Measurements from ENCODE around the gene PDXDC1. TPM values are rescaled to one million over a fixed set of nuclear protein-coding genes. Genes with fewer than 3 reads are reported as not detected.

The PDXDC1 gene
- total RNA-seq, 2 experiments from 2014 or later: 44.6 to 45.0 TPM

DNA sequence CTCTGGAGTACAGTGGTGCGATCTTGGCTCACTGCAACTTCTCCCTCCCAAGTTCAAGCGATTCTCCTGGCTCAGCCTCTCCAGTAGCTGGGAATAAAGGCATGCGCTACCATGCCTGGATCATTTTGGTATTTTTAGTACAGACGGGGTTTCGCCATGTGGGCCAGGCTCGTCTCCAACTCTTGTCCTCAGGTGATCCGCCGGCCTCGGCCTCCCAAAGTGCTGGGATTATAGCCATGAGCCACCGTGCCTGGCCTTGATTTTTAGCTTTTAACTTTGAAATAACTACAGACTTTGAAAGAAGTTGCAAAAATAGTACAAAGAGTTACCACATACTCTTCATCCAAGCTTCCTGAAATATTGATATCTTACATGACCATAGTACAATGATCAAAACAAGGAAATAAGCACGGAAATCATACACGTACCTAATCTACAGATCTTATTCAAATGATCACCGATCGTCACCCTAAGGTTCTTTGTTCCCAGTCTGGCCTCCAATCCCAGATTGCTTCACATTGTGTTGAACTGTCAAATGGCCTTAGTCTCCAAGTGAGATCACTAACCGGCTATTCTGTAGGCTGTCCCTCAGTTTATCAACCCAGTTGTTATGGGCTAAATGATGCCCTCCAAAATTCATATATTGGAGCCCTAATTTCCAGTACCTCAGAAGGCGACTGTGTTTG, 19.1 kb upstream of the PDXDC1 start:
- ATAC-seq: no peak
- Mint-ChIP-seq H3K27me3 (no peaks in the 10 kb centered on the region), H3K27ac (no peak overlapping the region), H3K4me1 (ENCODE audit: low read depth) (no peaks in the 10 kb centered on the region), H3K9me3 (no peaks in the 10 kb centered on the region), H3K4me3 (no peak overlapping the region), H3K36me3 (ENCODE audit: low read depth) (no peaks in the 10 kb centered on the region)
- ChIA-PET CTCF (no interaction called here), POLR2A (no interaction called here)
- no peak for DNase-seq
- intact Hi-C loops (cut with micrococcal nuclease): no loop called here
- TF ChIP-seq, protein P1, sequence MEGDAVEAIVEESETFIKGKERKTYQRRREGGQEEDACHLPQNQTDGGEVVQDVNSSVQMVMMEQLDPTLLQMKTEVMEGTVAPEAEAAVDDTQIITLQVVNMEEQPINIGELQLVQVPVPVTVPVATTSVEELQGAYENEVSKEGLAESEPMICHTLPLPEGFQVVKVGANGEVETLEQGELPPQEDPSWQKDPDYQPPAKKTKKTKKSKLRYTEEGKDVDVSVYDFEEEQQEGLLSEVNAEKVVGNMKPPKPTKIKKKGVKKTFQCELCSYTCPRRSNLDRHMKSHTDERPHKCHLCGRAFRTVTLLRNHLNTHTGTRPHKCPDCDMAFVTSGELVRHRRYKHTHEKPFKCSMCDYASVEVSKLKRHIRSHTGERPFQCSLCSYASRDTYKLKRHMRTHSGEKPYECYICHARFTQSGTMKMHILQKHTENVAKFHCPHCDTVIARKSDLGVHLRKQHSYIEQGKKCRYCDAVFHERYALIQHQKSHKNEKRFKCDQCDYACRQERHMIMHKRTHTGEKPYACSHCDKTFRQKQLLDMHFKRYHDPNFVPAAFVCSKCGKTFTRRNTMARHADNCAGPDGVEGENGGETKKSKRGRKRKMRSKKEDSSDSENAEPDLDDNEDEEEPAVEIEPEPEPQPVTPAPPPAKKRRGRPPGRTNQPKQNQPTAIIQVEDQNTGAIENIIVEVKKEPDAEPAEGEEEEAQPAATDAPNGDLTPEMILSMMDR (IDR thresholded peaks at IDR 0.05): no peak

DNA sequence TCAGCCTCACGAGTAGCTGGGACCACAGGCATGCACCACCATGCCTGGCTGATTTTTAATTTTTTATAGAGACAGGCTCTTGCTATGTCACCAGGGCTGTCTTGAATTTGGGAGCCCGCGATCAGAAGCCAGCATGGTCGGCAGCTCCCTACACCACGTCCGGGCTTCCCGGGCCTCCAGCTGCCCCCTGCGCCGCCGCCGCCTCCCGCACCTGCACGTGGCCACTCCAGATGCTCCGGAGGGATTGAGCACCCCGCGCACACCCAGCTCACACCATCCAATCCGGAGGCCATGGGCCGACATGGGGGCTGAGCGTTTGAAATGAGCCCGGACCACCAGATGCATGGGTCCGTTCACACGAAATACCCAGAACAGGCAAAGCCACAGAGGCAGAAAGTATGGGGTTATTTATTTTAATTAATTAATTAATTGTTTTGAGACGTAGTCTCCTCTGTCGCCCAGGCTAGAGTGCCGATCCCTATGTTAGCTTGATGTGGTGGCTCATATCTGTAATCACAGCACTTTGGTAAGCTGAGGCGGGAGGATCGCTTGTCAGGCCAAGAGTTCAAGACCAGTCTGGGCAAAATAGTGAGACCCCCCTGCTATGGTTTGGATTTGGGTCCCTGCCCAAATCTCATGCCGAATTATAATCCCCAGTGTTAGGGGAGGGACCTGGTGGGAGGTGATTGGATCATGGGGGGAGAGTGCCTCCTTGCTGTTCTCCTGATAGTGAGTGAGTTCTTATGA, 17.1 kb upstream of the PDXDC1 start:
- no peaks in the 10 kb centered on the region for H3K4me1 Mint-ChIP-seq (ENCODE audit: low read depth)
- no peak overlapping the region for H3K27ac Mint-ChIP-seq
- DNase-seq (no peak), ATAC-seq (no peak)
- H3K4me3 Mint-ChIP-seq: no peak overlapping the region
- no peaks in the 10 kb centered on the region for H3K36me3 Mint-ChIP-seq (ENCODE audit: low read depth)
- ChIA-PET CTCF (no interaction called here), POLR2A (no interaction called here)
- TF ChIP-seq, protein P1 (IDR thresholded peaks at IDR 0.05): no peak
- H3K9me3 Mint-ChIP-seq: no peaks in the 10 kb centered on the region
- peaks cover 3% of the 10 kb centered on the region for H3K27me3 Mint-ChIP-seq
- intact Hi-C loops (cut with micrococcal nuclease): no loop called here

DNA sequence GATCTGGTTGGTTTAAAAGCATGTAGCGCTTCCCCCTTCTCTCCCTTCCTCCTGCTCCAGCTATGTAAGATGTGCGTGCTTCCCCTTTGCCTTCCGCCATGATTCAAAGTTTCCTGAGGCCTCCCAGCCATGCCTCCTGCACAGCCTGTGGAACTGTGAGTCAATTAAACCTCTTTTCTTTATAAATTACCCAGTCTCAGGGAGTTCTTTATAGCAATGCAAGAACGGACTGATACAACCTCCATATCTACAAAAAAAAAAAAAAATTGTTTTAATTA, 16.6 kb upstream of the PDXDC1 start:
- H3K27me3 Mint-ChIP-seq: peaks cover 6% of the 10 kb centered on the region
- POLR2A ChIA-PET: no interaction called here
- no peak for DNase-seq

DNA sequence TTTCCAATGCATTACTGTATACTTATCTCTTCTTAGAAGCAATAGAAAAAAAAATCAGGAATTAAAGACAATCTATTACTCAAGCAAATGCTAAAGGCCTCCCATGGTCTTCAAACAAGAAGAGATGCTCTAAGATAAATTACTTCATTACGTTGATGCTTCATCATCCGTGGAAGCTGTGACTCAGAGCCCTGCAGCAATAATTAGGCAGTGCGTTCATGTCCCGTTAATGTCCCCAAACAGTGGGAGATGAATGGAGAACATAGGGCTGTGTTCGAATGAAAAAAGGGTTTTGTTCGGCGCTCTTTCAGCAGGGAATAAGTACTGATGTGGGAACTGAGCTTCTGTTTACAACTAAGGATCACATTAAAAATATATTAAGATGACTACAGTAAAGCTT, 15.9 kb upstream of the PDXDC1 start:
- intact Hi-C loops (cut with micrococcal nuclease): no loop called here
- DNase-seq (no peak), ATAC-seq (no peak)
- ChIA-PET CTCF (no interaction called here), POLR2A (no interaction called here)
- no peaks in the 10 kb centered on the region for H3K4me1 Mint-ChIP-seq (ENCODE audit: low read depth)
- TF ChIP-seq, protein P1 (IDR thresholded peaks at IDR 0.05): no peak
- H3K9me3 Mint-ChIP-seq: peaks cover 5% of the 10 kb centered on the region
- H3K4me3 Mint-ChIP-seq: no peak overlapping the region
- no peak overlapping the region for H3K27ac Mint-ChIP-seq
- H3K36me3 Mint-ChIP-seq (ENCODE audit: low read depth): no peaks in the 10 kb centered on the region
- peaks cover 9% of the 10 kb centered on the region for H3K27me3 Mint-ChIP-seq

More for the DNA sequence above, 16.6 kb upstream of the PDXDC1 start:
- peaks cover 2% of the 10 kb centered on the region for H3K9me3 Mint-ChIP-seq
- intact Hi-C loops (cut with micrococcal nuclease): no loop called here
- ATAC-seq: no peak
- H3K36me3 Mint-ChIP-seq (ENCODE audit: low read depth): no peaks in the 10 kb centered on the region
- TF ChIP-seq, protein P1 (IDR thresholded peaks at IDR 0.05): no peak
- CTCF ChIA-PET: no interaction called here
- no peak overlapping the region for H3K4me3 Mint-ChIP-seq
- no peak overlapping the region for H3K27ac Mint-ChIP-seq
- H3K4me1 Mint-ChIP-seq (ENCODE audit: low read depth): no peaks in the 10 kb centered on the region

DNA sequence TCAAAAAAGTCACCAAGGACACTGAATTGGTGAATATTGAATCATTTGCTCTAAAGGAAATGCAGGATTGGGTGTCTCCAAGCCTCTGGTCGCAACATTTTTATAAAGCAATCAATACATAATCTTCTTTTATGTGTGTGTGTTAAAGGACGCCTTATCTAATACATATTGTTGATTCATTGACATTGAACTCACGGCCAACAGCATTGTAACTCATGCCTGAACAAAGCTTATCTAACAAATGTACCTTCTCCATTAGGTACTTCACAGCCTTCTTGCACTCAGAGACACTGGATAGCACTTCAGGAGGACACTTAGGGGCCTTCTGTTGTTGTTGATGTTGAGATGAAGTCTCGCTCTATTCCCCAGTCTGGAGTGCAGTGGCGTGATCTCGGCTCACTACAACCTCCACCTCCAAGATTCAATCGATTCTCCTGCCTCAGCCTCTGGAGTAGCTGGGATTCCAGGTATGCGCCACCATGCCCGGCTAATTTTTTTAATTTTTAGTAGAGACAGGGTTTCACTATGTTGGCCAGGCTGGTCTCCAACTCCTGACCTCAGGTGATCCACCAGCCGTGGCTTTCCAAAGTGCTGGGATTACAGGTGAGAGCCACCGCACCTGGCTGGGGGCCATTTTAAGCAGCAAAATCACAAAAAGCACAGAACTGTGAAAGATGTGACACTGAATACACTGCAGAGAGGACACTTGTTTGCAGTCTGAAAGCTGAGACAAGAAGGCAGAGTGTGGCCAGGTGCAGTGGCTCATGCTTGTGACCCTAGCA, 13.2 kb upstream of the PDXDC1 start:
- no peaks in the 10 kb centered on the region for H3K4me1 Mint-ChIP-seq (ENCODE audit: low read depth)
- no peak overlapping the region for H3K4me3 Mint-ChIP-seq
- H3K36me3 Mint-ChIP-seq (ENCODE audit: low read depth): no peaks in the 10 kb centered on the region
- ChIA-PET POLR2A (no interaction called here), CTCF (no interaction called here)
- DNase-seq (no peak), ATAC-seq (no peak)
- peaks cover 9% of the 10 kb centered on the region for H3K27me3 Mint-ChIP-seq
- peaks cover 5% of the 10 kb centered on the region for H3K9me3 Mint-ChIP-seq
- intact Hi-C loops (cut with micrococcal nuclease): no loop called here
- TF ChIP-seq, protein P1 (IDR thresholded peaks at IDR 0.05): no peak
- no peak overlapping the region for H3K27ac Mint-ChIP-seq

All from activated CD8-positive, alpha-beta T cell treated with anti-CD3 and anti-CD28 coated beads for 36 hours (primary cell).